ENCODE measurements around the gene HLA-E. TPM values are rescaled to one million over a fixed set of nuclear protein-coding genes. Genes with fewer than 3 reads are reported as not detected.
A peak's percentile ranks its signal among the peaks of the same experiment; 100 is the strongest.
"Not testable (repeated sequence)": the region's sequence is repeated elsewhere in the genome, so short reads cannot be mapped to it uniquely, and the experiment has no call there.

HLA-E gene
- total RNA-seq, 1 experiment from 2014 or later = 41.1 TPM

- peaks cover 13% of the 10 kb centered on the region for H3K4me1 ChIP-seq (ENCODE audit: insufficient read depth, low read length, poor library complexity, severe bottlenecking)
- H3K27ac ChIP-seq (ENCODE audit: low read depth, low read length, poor library complexity, severe bottlenecking) = not testable (repeated sequence)
Observed at GRCh38 chr6:30481965-30482644, 7.2 kb upstream of the HLA-E start.

DNA sequence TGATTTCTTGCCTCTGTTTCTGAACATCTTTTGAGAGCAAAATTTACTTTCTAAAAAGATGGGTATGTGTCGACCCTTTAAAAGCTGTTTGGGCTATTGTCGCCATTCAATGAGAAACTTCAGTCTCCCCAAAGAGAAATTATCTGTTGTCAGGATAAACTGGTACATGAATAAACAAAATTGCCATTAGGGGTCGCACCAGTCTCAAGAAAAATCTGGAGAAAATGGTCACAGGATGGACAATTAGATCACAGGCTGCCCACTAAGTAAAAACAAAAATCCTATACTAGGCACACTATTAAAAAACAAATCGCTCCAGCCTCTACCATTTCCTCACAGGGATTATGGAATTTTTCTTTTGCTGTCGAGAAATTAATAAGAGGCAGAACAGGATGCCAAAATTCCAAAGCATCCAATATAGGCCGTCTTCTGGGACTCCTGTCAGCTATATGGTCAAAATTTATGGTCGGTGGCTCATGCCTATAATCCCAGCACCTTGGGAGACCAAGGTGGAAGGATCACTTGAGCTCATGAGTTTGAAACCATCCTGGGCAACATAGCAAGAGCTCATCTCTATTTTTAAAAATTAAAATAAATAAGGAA lies 5.5 kb upstream of the HLA-E start:
- ChIA-PET CTCF (interaction anchor here (1.8 kb wide), 1 partner anchor 49 kb away, joined by 9 read pairs; no protein-coding TSS in a partner anchor), POLR2A (ENCODE audit: low non-redundant PET) (no interaction called here)
- Histone ChIP-seq H3K36me3 (ENCODE audit: insufficient read depth, low read length, poor library complexity, severe bottlenecking) (no peaks in the 10 kb centered on the region), H3K27me3 (replicated peaks; ENCODE audit: insufficient read depth, low read depth, low read length, poor library complexity) (peaks cover 35% of the 10 kb centered on the region), H3K9me3 (ENCODE audit: low read depth, low read length, poor library complexity, severe bottlenecking) (no peaks in the 10 kb centered on the region), H3K27ac (ENCODE audit: low read depth, low read length, poor library complexity, severe bottlenecking) (no peak overlapping the region), H3K4me3 (ENCODE audit: low read depth, low read length, poor library complexity, severe bottlenecking) (no peak overlapping the region), H3K4me1 (ENCODE audit: insufficient read depth, low read length, poor library complexity, severe bottlenecking) (peaks cover 13% of the 10 kb centered on the region)
- TF ChIP-seq, protein P1, sequence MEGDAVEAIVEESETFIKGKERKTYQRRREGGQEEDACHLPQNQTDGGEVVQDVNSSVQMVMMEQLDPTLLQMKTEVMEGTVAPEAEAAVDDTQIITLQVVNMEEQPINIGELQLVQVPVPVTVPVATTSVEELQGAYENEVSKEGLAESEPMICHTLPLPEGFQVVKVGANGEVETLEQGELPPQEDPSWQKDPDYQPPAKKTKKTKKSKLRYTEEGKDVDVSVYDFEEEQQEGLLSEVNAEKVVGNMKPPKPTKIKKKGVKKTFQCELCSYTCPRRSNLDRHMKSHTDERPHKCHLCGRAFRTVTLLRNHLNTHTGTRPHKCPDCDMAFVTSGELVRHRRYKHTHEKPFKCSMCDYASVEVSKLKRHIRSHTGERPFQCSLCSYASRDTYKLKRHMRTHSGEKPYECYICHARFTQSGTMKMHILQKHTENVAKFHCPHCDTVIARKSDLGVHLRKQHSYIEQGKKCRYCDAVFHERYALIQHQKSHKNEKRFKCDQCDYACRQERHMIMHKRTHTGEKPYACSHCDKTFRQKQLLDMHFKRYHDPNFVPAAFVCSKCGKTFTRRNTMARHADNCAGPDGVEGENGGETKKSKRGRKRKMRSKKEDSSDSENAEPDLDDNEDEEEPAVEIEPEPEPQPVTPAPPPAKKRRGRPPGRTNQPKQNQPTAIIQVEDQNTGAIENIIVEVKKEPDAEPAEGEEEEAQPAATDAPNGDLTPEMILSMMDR (conservative IDR thresholded peaks at IDR 0.05; ENCODE audit: low read depth, low read length) = peak; percentile 67
- TF ChIP-seq EZH2 (IDR thresholded peaks at IDR 0.05; ENCODE audit: borderline replicate concordance, low read depth, low read length, poor library complexity, severe bottlenecking) = no peak
- BruUV-seq (replicated peaks) = no TSS peak
- DNase-seq (ENCODE audit: low spot score) = peak; percentile 69
- intact Hi-C loops (cut with micrococcal nuclease; ENCODE audit: unreplicated experiment) = loop anchor here (1.0 to 10.0 kb wide), 3 partner anchors 49 to 191 kb away; partner anchors contain the start of gene DHX16

More at GRCh38 chr6:30481965-30482644, 7.2 kb upstream of the HLA-E start:
- intact Hi-C loops (cut with micrococcal nuclease; ENCODE audit: unreplicated experiment) = loop anchor here (1.0 to 10.0 kb wide), 2 partner anchors 62 to 193 kb away; partner anchors contain the start of gene DHX16
- peaks cover 45% of the 10 kb centered on the region for H3K27me3 ChIP-seq (replicated peaks; ENCODE audit: insufficient read depth, low read depth, low read length, poor library complexity)
- POLR2A ChIA-PET (ENCODE audit: low non-redundant PET) = interaction anchor here (0.6 to 0.7 kb wide), 2 partner anchors 46 to 50 kb away, joined by 3 to 8 read pairs; no protein-coding TSS in a partner anchor
- H3K4me3 ChIP-seq (ENCODE audit: low read depth, low read length, poor library complexity, severe bottlenecking) = peak overlapping the region; percentile 22
- peak; percentile 89 for DNase-seq (ENCODE audit: low spot score)
- H3K36me3 ChIP-seq (ENCODE audit: insufficient read depth, low read length, poor library complexity, severe bottlenecking); BruUV-seq (replicated peaks); H3K9me3 ChIP-seq (ENCODE audit: low read depth, low read length, poor library complexity, severe bottlenecking): not testable (repeated sequence)
- TF ChIP-seq, protein P1 (conservative IDR thresholded peaks at IDR 0.05; ENCODE audit: low read depth, low read length) = peak; percentile 90
- CTCF ChIA-PET = interaction anchor here (0.5 to 1.5 kb wide), 14 partner anchors 14 to 612 kb away, joined by 3 to 21 read pairs (median 4); no protein-coding TSS in a partner anchor

GRCh38 chr6:30485236-30485635 lies 4.1 kb upstream of the HLA-E start:
- Histone ChIP-seq H3K36me3 (ENCODE audit: insufficient read depth, low read length, poor library complexity, severe bottlenecking) (no peaks in the 10 kb centered on the region), H3K4me3 (ENCODE audit: low read depth, low read length, poor library complexity, severe bottlenecking) (no peak overlapping the region), H3K27ac (ENCODE audit: low read depth, low read length, poor library complexity, severe bottlenecking) (no peak overlapping the region), H3K9me3 (ENCODE audit: low read depth, low read length, poor library complexity, severe bottlenecking) (no peaks in the 10 kb centered on the region), H3K27me3 (replicated peaks; ENCODE audit: insufficient read depth, low read depth, low read length, poor library complexity) (peaks cover 20% of the 10 kb centered on the region), H3K4me1 (ENCODE audit: insufficient read depth, low read length, poor library complexity, severe bottlenecking) (peaks cover 15% of the 10 kb centered on the region)
- intact Hi-C loops (cut with micrococcal nuclease; ENCODE audit: unreplicated experiment) = loop anchor here (10.0 kb wide), 1 partner anchor 190 kb away; the partner anchor contains the start of gene DHX16
- POLR2A ChIA-PET (ENCODE audit: low non-redundant PET) = no interaction called here
- TF ChIP-seq, protein P1 (conservative IDR thresholded peaks at IDR 0.05; ENCODE audit: low read depth, low read length) = no peak
- TF ChIP-seq EZH2 (IDR thresholded peaks at IDR 0.05; ENCODE audit: borderline replicate concordance, low read depth, low read length, poor library complexity, severe bottlenecking) = no peak
- CTCF ChIA-PET = interaction anchor here (0.6 kb wide), 1 partner anchor 480 kb away, joined by 3 read pairs; no protein-coding TSS in a partner anchor
- DNase-seq (ENCODE audit: low spot score) = no peak
- BruUV-seq (replicated peaks) = no TSS peak

Measured in A673 (cell line).